Stomach smooth muscle (tissue), 2 donors: ENCODE results near the gene MYL12B.
A peak's percentile ranks its signal among the peaks of the same experiment; 100 is the strongest.

Experiments
- H3K27ac ChIP-seq: one replicate; pipeline ENCODE4 v1.7.0; 2013; ENCODE audit warnings: mild to moderate bottlenecking, low read length, inconsistent platforms
- H3K27me3 ChIP-seq, 2 donors: one replicate each; pipeline ENCODE4 v1.7.0; 2013; ENCODE audit warnings: low read length in 2 of 2; ENCODE audit not compliant: insufficient read depth in 2 of 2, control insufficient read depth in 1 of 2
- H3K36me3 ChIP-seq, 2 donors: one replicate each; pipeline ENCODE4 v1.7.0; 2013; ENCODE audit warnings: low read length in 2 of 2; ENCODE audit not compliant: control insufficient read depth in 2 of 2, insufficient read depth in 2 of 2
- H3K4me1 ChIP-seq: one replicate; pipeline ENCODE4 v1.7.0; 2013; ENCODE audit warnings: low read length; ENCODE audit not compliant: control insufficient read depth, insufficient read depth
- H3K4me3 ChIP-seq, 2 donors: one replicate each; pipeline ENCODE4 v1.7.0; 2013; ENCODE audit warnings: low read length in 2 of 2
- H3K9ac ChIP-seq, 2 donors: one replicate each; pipeline ENCODE4 v1.7.0; 2013; ENCODE audit warnings: low read length in 2 of 2, mild to moderate bottlenecking in 1 of 2
- H3K9me3 ChIP-seq, 2 donors: one replicate each; pipeline ENCODE4 v1.7.0; 2013; ENCODE audit warnings: low read length in 2 of 2; ENCODE audit not compliant: control insufficient read depth in 2 of 2
- donor health status: healthy.
- donor health status: Pancreatic carcinoma.

The MYL12B gene

DNA sequence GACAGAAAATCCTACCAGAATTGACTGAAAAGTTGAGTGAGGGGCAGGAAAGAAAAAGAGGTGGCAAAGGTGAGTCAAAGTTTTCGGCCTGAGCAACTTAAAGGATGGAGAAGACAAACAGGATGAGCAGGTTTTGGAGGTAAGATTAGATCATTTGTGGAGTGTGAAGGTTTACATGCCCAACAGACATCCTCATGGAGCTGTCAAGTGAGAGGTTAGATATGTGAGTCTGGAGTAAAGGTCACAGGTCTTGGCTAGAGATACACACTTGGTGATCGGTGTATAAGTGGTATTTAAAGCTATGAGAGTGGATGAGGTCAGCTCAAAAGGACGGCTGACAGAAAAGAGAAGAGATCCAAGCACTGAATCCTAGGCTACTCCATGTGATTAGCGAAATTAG is 25.5 kb upstream of the MYL12B start:
- Histone ChIP-seq H3K36me3 (no peaks in the 10 kb centered on the region), H3K4me3 (no peak overlapping the region), H3K9me3 (no peaks in the 10 kb centered on the region), H3K27me3 (no peaks in the 10 kb centered on the region), H3K9ac (no peak overlapping the region), H3K4me1 (no peaks in the 10 kb centered on the region), H3K27ac (no peak overlapping the region)

DNA sequence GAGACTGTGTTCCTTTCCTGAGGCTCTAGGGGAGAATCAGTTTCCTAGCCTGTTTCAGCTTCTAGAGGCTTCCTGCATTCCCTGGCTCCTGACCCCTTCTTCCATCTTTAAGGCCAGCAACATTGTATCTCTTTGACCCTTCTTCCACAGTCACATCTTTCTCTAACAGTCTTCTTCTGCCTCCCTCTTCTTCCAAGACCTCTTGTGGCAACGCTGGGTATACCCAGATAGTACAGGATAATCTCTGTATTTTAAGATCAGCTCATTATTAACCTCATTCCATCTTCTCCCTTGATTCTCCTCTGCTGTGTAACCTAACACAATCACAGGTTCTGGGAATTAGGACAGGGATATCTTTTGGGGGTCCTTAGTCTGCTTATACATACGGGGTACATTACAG is 23.2 kb upstream of the MYL12B start:
- Histone ChIP-seq H3K4me3 (no peak overlapping the region), H3K9ac (no peak overlapping the region), H3K27ac (no peak overlapping the region), H3K36me3 (no peaks in the 10 kb centered on the region), H3K27me3 (no peaks in the 10 kb centered on the region), H3K4me1 (no peaks in the 10 kb centered on the region), H3K9me3 (no peaks in the 10 kb centered on the region)

DNA sequence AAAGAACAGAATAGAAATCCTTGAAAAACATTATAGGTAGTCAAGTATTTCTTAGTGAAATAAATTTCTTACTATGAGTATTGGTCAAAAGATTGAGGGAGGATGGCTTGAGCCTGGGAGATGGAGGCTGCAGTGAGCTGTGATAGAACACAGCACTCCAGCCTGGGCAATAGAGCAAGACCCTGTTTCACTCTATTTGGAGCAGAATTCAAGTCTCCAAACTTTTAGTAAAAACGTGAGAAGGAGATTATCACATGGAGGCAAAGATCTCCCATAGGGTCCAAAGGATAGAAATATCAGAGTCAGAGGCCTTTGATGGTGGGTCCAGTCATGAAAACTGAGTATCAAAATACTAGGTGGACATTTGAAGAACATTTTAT is 16.8 kb upstream of the MYL12B start:
- Histone ChIP-seq H3K27me3 (no peaks in the 10 kb centered on the region), H3K9ac (peak overlapping the region in 1 of 2 donors; percentile 96), H3K9me3 (no peaks in the 10 kb centered on the region), H3K27ac (no peak overlapping the region), H3K4me3 (peak overlapping the region in 1 of 2 donors; percentile 96), H3K4me1 (peaks cover 12% of the 10 kb centered on the region), H3K36me3 (no peaks in the 10 kb centered on the region)

DNA sequence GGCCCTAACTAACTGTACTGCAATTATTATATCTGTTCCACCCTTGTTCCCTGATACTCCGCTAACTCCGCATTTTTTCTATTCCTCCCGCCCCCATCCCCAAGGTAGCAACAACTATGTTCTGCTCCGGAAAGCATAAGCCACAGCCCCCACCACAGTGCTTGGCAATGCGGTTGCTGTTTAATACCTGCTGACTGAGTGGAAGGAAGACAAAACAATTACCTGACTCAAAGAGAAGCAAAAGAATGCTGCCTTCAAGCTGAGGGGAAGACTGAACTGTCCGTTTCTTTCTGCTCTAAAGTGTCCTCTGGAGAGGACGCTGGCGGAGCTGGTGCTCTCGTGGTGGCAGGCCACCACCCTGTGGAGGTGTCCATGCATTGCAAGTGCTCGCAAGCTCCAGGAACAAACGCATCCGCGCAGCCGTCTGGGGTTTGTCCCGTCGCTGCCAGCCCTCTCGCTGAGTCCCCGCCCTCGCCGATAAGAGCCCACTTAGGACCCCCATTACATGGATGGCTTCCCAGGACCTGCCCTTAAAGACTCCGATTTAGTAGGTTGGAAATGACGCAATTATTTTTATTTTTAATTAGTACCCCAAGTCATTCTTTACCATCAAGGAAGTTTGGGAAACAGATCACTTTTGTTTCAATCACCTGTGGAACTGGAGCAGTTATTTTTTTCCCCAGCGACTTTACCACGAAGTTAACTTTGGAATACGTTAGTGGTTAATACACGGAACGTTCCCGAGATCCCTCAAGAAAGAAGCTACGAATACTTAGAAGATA is 15.9 kb upstream of the MYL12B start:
- H3K4me3 ChIP-seq, result peak overlapping the region; percentile 92 to 96
- H3K9ac ChIP-seq, result peak overlapping the region; percentile 86 to 96
- H3K27me3 ChIP-seq, result no peaks in the 10 kb centered on the region
- no peaks in the 10 kb centered on the region for H3K9me3 ChIP-seq
- H3K4me1 ChIP-seq, result peaks cover 12% of the 10 kb centered on the region
- no peaks in the 10 kb centered on the region for H3K36me3 ChIP-seq
- H3K27ac ChIP-seq, result peak overlapping the region; percentile 97

DNA sequence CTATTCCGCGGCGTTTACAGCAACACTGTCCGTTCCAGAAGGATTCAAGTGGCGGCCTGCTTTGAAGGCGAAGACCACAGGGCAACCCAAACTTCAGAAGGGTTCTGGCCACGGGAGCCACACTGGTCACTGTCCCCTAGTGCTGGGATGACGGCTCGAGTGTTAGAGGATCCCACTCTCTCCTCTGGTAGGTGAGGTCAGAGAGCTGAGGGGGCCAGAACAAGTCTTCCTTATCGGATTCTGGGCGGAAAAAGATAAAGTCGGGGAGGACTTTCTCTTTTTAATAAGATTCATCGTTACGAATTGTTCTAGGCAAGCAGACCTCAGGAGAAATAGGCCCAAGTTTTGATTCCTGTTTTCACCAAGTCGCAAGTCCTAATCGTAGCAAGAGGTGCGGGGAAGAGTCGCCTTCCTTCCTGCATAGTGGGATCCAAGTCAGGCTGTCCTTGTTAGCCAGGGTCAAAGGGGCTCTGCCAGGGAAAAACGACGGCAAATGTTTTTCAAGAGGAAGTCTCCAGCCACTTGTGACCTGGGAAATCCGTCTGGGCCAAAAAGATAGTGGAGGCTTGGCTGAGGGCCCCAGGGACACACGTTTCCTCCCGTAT is 15.2 kb upstream of the MYL12B start:
- Histone ChIP-seq H3K9me3 (no peaks in the 10 kb centered on the region), H3K4me3 (peak overlapping the region; percentile 92 to 96), H3K27ac (peak overlapping the region; percentile 97), H3K9ac (peak overlapping the region; percentile 86 to 96), H3K36me3 (no peaks in the 10 kb centered on the region), H3K27me3 (no peaks in the 10 kb centered on the region), H3K4me1 (peaks cover 12% of the 10 kb centered on the region)

DNA sequence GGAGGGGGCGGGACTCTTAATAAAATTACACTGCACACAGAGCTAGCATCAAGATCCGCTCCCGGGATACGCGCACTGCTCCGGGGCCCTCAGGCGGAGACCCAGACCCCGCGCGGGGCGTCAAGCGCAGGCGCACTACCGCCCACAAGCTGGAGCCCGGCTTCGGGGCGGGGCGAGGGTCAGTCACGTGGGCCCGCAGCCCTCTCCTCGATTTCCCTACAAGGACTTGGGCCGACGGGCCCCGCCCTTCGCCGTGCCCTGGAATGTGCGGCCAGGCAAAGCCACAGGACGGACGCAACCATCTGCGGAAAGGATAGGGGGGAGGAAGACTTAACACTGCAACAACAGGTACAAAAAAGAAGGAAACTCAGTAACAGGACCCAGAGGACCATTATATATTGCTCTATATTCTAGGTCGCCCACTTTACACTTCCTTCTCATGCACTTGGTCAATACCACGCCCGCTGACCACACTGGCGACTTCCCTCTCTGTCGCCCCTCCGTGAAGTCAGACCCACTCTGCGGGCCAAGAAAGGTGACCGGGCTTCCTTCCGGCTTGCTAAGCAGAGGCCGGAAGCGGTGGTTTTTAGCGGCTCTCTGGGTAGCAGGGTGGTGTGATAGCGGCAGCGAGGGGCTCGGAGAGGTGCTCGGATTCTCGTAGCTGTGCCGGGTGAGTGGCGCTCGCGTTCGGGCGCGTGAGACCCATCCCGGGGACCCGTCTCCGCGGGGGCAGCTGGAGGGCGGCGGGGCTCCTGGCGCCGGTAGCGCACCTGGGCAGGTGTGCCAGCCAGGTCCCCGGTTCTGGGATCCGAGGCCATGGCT is 14.5 kb upstream of the MYL12B start, which contains the start of gene MYL12A:
MYL12A (plus strand) TSS at position 562 of the 822 bp plus-strand sequence. CDS start 5,447 bp downstream, outside the sequence.
- Histone ChIP-seq H3K36me3 (no peaks in the 10 kb centered on the region), H3K9ac (peak within 1 kb of the TSS; percentile 86 to 96), H3K4me3 (peak within 1 kb of the TSS; percentile 92 to 96), H3K4me1 (peaks cover 12% of the 10 kb centered on the region), H3K27ac (peak within 1 kb of the TSS; percentile 97), H3K27me3 (no peaks in the 10 kb centered on the region), H3K9me3 (no peaks in the 10 kb centered on the region)

DNA sequence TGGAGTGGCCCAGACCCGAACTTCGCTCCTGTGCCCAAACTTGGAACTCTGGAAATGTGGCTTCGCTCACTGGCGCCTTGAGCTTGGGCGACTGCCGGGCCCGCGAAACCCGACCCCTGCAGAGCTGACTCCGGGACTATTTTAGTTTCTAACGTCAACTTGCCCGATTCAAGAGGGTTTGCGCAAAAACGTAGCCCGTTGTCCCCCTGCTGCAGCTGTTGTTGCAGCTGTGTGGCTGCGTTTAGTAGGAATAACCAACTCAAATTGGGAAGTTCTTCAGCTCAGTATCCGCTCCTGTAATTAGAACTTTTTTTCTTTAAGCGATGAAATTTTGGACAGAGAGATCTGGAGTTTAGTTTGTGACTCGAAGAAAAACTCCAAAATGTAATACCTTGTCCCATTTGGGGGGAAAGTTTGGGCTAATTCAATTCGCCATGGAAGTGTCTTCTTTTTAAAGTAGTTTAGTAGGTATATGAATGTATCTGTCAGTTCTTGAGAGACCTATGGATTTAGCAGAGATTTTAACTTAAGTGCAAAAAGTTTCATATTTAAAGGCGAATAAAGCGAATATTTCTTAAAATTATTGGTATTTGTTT is 13.8 kb upstream of the MYL12B start:
- H3K9me3 ChIP-seq, result no peaks in the 10 kb centered on the region
- H3K4me3 ChIP-seq, result peak overlapping the region; percentile 92 to 96
- H3K27ac ChIP-seq, result peak overlapping the region; percentile 97
- H3K9ac ChIP-seq, result peak overlapping the region; percentile 86 to 96
- H3K27me3 ChIP-seq, result no peaks in the 10 kb centered on the region
- peaks cover 0 to under 1% of the 10 kb centered on the region in 2 donors for H3K36me3 ChIP-seq
- peaks cover 12% of the 10 kb centered on the region for H3K4me1 ChIP-seq

DNA sequence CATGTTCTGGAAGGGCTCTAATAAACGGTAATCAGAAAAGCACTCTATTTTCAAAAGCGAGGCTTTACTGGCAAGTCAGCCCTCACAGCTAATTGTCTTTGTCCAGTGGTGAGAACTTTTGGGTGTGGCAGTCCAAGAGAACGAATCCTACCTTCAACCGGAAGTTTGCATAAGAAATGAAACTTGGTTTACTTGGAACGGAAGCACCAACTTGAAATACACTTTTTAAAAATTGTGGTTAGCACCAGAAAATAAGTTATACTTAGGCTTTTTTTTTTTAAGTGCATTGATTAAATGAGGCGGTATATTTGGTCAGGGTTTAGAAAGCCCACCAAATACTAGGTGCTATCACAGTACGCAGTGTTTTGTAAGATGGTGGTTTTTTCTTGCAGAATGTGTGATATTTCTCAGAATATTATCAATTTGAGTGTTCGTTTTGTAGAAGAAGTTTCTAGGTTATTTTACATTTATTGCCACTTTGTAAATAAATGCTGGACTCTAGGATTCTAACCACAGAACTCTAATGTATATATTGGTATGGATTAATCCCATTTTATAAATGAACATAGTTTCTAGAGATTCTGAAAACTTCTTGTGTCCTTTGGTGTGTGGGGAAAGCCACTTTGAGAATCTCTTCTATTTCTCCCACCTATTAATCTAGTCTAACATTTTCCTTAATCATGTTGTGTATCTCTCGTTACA is 13.1 kb upstream of the MYL12B start:
- peak overlapping the region; percentile 92 to 96 for H3K4me3 ChIP-seq
- peaks cover 12% of the 10 kb centered on the region for H3K4me1 ChIP-seq
- peaks cover 5 to 7% of the 10 kb centered on the region in 2 donors for H3K36me3 ChIP-seq
- no peaks in the 10 kb centered on the region for H3K27me3 ChIP-seq
- H3K27ac ChIP-seq, result peak overlapping the region; percentile 97
- H3K9me3 ChIP-seq, result no peaks in the 10 kb centered on the region
- H3K9ac ChIP-seq, result peak overlapping the region; percentile 86 to 96

DNA sequence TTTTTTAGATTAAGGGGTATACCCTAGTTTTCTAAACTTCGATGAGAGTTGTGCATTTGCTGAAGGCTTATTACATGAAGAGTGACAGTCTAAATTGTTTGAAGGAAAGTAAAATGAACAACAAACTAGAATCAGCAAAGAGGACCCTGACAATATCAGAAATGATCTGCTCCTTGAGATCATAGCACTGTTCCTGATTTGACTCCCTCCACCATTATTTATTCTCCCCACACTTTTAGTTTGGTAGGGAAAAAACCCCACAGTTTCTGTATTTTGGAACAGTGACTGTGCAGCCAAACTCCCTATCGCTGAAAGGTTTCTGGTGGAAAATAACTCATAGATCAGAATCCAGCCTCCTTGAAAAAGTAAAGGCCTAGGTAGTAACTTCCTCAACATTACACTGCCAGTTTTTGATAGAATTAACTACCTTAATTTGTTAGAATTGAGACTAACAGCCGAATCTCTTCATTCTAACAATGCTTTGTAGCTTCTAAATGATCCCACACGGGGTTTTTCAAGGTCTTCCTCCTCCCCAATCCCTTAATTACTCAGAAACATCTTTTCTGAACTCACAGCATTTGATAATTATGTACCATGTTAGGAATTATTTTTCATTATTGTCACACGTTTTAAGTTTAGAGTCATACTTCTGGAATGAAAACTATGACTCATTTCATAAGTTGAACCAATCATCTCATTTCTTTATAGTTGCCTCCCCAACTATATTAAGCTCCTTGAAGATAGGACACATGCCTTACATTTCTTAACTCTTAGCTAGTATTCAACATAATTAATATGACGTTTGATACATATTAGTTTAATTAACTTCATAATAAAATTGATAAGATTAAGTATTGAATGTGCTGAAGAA is 11.5 kb upstream of the MYL12B start:
- Histone ChIP-seq H3K27ac (no peak overlapping the region), H3K27me3 (no peaks in the 10 kb centered on the region), H3K9ac (no peak overlapping the region), H3K36me3 (peaks cover 15 to 24% of the 10 kb centered on the region in 2 donors), H3K4me1 (peaks cover 10% of the 10 kb centered on the region), H3K4me3 (no peak overlapping the region), H3K9me3 (no peaks in the 10 kb centered on the region)
